ENCODE measurements around the gene ATF2. TPM values are rescaled to one million over a fixed set of nuclear protein-coding genes. Genes with fewer than 3 reads are reported as not detected.

The ATF2 gene
- total and polyA plus RNA-seq, 2 of the 13 experiments (the other 11 are each of a cell fraction or from before 2014, with no cell fraction given): 91.6 to 95.1 TPM

- TF ChIP-seq TCF12 (IDR thresholded peaks at IDR 0.05): no peak
- TF ChIP-seq TCF12 (CRISPR knock-in tag; IDR thresholded peaks at IDR 0.05): 0 out of 2 replicates have a peak, but pooled peaks have one; percentile 34
- TF ChIP-seq JARID2 (CRISPR knock-in tag; IDR thresholded peaks at IDR 0.05; ENCODE audit: insufficient replicate concordance): no peak
- peak; percentile 37 for TF ChIP-seq SRSF1 (optimal IDR thresholded peaks at IDR 0.05; ENCODE audit: low read depth, low read length)
- TF ChIP-seq ZNF136 (CRISPR knock-in tag; IDR thresholded peaks at IDR 0.05; ENCODE audit: low read depth): 0 out of 2 replicates have a peak, but pooled peaks have one; percentile 20
- TF ChIP-seq DBP (CRISPR knock-in tag; IDR thresholded peaks at IDR 0.05; ENCODE audit: not compliant biosample characterization): no peak
- TF ChIP-seq, protein P1, sequence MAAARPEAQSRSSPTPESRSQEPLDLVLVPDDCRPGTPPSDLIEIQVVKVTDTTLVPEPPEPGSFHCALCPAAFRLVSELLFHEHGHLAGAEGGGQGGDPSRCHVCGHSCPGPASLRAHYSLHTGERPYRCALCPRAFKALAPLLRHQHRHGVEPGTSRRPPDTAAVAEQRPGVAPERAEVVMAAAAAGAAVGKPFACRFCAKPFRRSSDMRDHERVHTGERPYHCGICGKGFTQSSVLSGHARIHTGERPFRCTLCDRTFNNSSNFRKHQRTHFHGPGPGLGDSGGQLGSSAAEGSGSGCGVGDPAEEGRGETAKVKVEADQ (CRISPR knock-in tag; IDR thresholded peaks at IDR 0.05; ENCODE audit: borderline replicate concordance): no peak; the same call in 1 of the 2 replicates
- no peak for TF ChIP-seq NR2F2 (IDR thresholded peaks at IDR 0.05; ENCODE audit: borderline replicate concordance, low read depth)
- TF ChIP-seq ELF3 (CRISPR knock-in tag; IDR thresholded peaks at IDR 0.05): no peak; the same call in 1 of the 2 replicates
- no peak for TF ChIP-seq NRL (CRISPR knock-in tag; IDR thresholded peaks at IDR 0.05; ENCODE audit: borderline replicate concordance)
- no peak for TF ChIP-seq REXO4 (CRISPR knock-in tag; IDR thresholded peaks at IDR 0.05; ENCODE audit: borderline replicate concordance)
- 0 out of 2 replicates have a peak, but pooled peaks have one; percentile 6 for TF ChIP-seq ZNF441 (CRISPR knock-in tag; IDR thresholded peaks at IDR 0.05; ENCODE audit: borderline replicate concordance)
- TF ChIP-seq ZNF124 (CRISPR knock-in tag; IDR thresholded peaks at IDR 0.05): peak; percentile 9; the same call in 1 of the 2 replicates
- 0 out of 2 replicates have a peak, but pooled peaks have one; percentile 7 for TF ChIP-seq HOXA5 (CRISPR knock-in tag; IDR thresholded peaks at IDR 0.05)
- TF ChIP-seq ZNF230 (CRISPR knock-in tag; IDR thresholded peaks at IDR 0.05): 0 out of 2 replicates have a peak, but pooled peaks have one; percentile 18
- TF ChIP-seq ZXDC (CRISPR knock-in tag; IDR thresholded peaks at IDR 0.05): no peak
- peak; percentile 17; the same call in 1 of the 2 replicates for TF ChIP-seq ZBTB42 (CRISPR knock-in tag; IDR thresholded peaks at IDR 0.05)
Measured at GRCh38 chr2:175167076-175167791, 769 bp downstream of the ATF2 start (continued).

All from HepG2 (cell line).